DND-41 (cell line): ENCODE results near the gene SMIM10L1.

Experiments
- EZH2 ChIP-seq: IDR thresholded peaks from 3 replicates; pipeline ENCODE4 v1.6.1; 2012; ENCODE audit warnings: borderline replicate concordance, low read depth, mild to moderate bottlenecking, moderate library complexity, low read length, inconsistent platforms; ENCODE audit not compliant: severe bottlenecking
- TF ChIP-seq, protein P1 (sequence below): IDR thresholded peaks from 2 replicates; pipeline ENCODE4 v1.5.1; 2012; ENCODE audit warnings: borderline replicate concordance, low read length, moderate library complexity, mild to moderate bottlenecking; ENCODE audit not compliant: poor library complexity, severe bottlenecking; ENCODE audit errors: extremely low read depth

DNA sequence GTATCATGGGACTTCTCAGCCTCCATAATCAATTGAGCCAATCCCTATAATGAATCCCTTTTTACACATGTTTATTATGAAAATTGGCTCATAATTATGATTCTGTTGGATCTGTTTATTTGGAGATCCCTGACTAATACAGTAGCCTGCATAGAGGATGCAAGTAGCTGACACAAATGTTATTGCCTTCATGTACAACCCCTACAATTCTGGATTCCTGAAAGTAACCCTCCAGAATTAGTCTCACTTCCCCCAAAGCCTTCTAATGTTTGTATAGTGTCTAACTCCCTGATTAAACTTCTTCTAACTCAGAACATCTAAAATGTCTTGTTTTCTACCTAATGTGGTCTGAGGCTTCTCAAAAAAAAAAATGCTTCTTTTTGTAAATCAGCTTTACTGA lies 6.6 kb upstream of the SMIM10L1 start:
- TF ChIP-seq, protein P1, sequence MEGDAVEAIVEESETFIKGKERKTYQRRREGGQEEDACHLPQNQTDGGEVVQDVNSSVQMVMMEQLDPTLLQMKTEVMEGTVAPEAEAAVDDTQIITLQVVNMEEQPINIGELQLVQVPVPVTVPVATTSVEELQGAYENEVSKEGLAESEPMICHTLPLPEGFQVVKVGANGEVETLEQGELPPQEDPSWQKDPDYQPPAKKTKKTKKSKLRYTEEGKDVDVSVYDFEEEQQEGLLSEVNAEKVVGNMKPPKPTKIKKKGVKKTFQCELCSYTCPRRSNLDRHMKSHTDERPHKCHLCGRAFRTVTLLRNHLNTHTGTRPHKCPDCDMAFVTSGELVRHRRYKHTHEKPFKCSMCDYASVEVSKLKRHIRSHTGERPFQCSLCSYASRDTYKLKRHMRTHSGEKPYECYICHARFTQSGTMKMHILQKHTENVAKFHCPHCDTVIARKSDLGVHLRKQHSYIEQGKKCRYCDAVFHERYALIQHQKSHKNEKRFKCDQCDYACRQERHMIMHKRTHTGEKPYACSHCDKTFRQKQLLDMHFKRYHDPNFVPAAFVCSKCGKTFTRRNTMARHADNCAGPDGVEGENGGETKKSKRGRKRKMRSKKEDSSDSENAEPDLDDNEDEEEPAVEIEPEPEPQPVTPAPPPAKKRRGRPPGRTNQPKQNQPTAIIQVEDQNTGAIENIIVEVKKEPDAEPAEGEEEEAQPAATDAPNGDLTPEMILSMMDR: no peak
- no peak for TF ChIP-seq EZH2
